Stimulated activated CD4-positive, alpha-beta T cell treated with anti-CD3 and anti-CD28 coated beads, Interleukin-4, amount 100 ng/mL, for 4 hours (primary cell): Measurements from ENCODE around the gene IL34.
"Not testable (repeated sequence)": the region's sequence is repeated elsewhere in the genome, so short reads cannot be mapped to it uniquely, and the experiment has no call there.

ENCODE experiments used
- DNase-seq, 2 experiments: peaks; one replicate each; pipeline ENCODE4 v3.0.0-alpha.2; 2020

The IL34 gene

GRCh38 chr16:70659546-70659945, 13.2 kb downstream of the IL34 start:
- no peak for DNase-seq

GRCh38 chr16:70659953-70660671, 13.8 kb downstream of the IL34 start:
- no peak for DNase-seq

GRCh38 chr16:70660672-70661350, 14.5 kb downstream of the IL34 start:
- DNase-seq = no peak

- no peak for DNase-seq
Measured at GRCh38 chr16:70661534-70661917, 15.2 kb downstream of the IL34 start.

GRCh38 chr16:70661918-70662641, 15.7 kb downstream of the IL34 start:
- no peak for DNase-seq

- DNase-seq = no peak
Measured at GRCh38 chr16:70662991-70663523, 16.7 kb downstream of the IL34 start.

GRCh38 chr16:70663524-70664324, 17.4 kb downstream of the IL34 start:
- no peak for DNase-seq

- no peak for DNase-seq
Measured at GRCh38 chr16:70664325-70665112, 18.2 kb downstream of the IL34 start.

- DNase-seq = no peak
Measured at GRCh38 chr16:70665113-70665694, 18.8 kb downstream of the IL34 start.

GRCh38 chr16:70665806-70666735, 19.7 kb downstream of the IL34 start:
- no peak for DNase-seq

GRCh38 chr16:70670175-70670574, 23.8 kb downstream of the IL34 start:
- DNase-seq = no peak

- DNase-seq = not testable (repeated sequence)
Measured at GRCh38 chr16:70670938-70671337, 24.6 kb downstream of the IL34 start.

- DNase-seq = no peak
Measured at GRCh38 chr16:70674221-70675014, 28.1 kb downstream of the IL34 start.

GRCh38 chr16:70675851-70676513, 29.6 kb downstream of the IL34 start:
- no peak for DNase-seq

GRCh38 chr16:70676675-70677498, 30.5 kb downstream of the IL34 start:
- DNase-seq = no peak

- DNase-seq = no peak
Measured at GRCh38 chr16:70677499-70678120, 31.3 kb downstream of the IL34 start.

- DNase-seq = no peak
Measured at GRCh38 chr16:70678121-70678897, 31.9 kb downstream of the IL34 start.
